ENCODE measurements around the gene PCDHB14. TPM values are rescaled to one million over a fixed set of nuclear protein-coding genes. Genes with fewer than 3 reads are reported as not detected.
A peak's percentile ranks its signal among the peaks of the same experiment; 100 is the strongest.
"Not testable (repeated sequence)": the region's sequence is repeated elsewhere in the genome, so short reads cannot be mapped to it uniquely, and the experiment has no call there.

The PCDHB14 gene
- total and polyA plus RNA-seq, 8 donors: 1.9 to 2.9 (median 2.4) TPM

DNA sequence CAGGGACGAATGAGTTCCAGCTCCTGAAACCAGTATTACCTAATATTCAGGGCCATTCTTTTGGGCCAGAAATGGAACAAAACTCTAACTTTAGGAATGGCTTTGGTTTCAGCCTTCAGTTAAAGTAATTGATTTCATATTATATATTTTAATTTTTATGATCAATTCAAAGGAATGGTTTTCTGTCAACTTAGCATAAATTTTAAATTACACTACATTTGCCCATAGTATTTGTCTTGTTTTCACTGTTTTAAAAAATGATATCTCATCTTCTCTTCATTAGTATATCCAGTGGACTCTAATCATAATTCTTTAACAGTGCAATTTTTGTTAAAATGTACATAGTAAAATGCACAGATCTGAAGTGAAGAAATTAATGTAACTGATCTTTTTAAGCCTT, 42.8 kb upstream of the PCDHB14 start:
- Histone ChIP-seq H3K27ac (no peak overlapping the region), H3K4me3 (no peak overlapping the region), H3K27me3 (peaks cover 0 to 17% (median 0%) of the 10 kb centered on the region in 4 donors), H3K4me1 (no peaks in the 10 kb centered on the region), H3K9me3 (peaks cover 0 to 4% (median 0%) of the 10 kb centered on the region in 4 donors), H3K36me3 (no peaks in the 10 kb centered on the region)
- FAIRE-seq: no peak
- TF ChIP-seq, protein P1, sequence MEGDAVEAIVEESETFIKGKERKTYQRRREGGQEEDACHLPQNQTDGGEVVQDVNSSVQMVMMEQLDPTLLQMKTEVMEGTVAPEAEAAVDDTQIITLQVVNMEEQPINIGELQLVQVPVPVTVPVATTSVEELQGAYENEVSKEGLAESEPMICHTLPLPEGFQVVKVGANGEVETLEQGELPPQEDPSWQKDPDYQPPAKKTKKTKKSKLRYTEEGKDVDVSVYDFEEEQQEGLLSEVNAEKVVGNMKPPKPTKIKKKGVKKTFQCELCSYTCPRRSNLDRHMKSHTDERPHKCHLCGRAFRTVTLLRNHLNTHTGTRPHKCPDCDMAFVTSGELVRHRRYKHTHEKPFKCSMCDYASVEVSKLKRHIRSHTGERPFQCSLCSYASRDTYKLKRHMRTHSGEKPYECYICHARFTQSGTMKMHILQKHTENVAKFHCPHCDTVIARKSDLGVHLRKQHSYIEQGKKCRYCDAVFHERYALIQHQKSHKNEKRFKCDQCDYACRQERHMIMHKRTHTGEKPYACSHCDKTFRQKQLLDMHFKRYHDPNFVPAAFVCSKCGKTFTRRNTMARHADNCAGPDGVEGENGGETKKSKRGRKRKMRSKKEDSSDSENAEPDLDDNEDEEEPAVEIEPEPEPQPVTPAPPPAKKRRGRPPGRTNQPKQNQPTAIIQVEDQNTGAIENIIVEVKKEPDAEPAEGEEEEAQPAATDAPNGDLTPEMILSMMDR (IDR thresholded peaks at IDR 0.05): no peak
- 20 to 31% methylated on average over 1 of the region's 1 CpG for WGBS, 2 donors
- no peak for DNase-seq
- no peak for ATAC-seq
- intact Hi-C loops (cut with DNase I): no loop called here

DNA sequence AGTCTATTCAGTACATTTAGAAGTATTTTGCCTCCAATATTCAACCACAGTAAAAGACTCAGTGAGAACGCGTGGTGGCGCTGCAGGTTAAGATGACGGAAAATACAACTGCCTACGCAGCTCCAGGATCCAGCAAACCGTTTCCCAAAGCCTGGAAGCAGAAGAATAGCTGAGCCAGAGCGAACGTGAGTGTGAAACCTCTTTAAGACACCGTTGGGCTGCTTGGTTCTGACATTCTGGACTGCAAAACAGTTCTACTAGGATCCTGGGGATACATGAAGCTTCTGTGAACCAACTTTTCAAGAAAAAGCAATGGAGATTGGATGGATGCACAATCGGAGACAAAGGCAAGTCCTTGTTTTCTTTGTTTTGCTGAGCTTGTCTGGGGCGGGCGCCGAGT, 40.9 kb upstream of the PCDHB14 start, which contains the start of gene PCDHB16:
Gene PCDHB16, plus strand, starts transcription at position 140 of the 400 bp plus-strand sequence. Its CDS starts 173 bp downstream, at position 313.
- Histone ChIP-seq H3K4me3 (peak within 1 kb of the TSS in 1 of 4 donors; percentile 14), H3K27me3 (peaks cover 0 to 2% (median 0%) of the 10 kb centered on the region in 4 donors), H3K9me3 (peaks cover 0 to 4% (median 0%) of the 10 kb centered on the region in 4 donors), H3K4me1 (no peaks in the 10 kb centered on the region), H3K36me3 (no peaks in the 10 kb centered on the region), H3K27ac (no peak within 1 kb of the TSS)
- DNase-seq: peak in 2 of 6 donors; percentile 25 to 30
- intact Hi-C loops (cut with DNase I): no loop called here
- ATAC-seq: peak in 3 of 4 donors; percentile 58 to 81 (median 59)
- no peak for FAIRE-seq
- 11 to 17% methylated on average over 13 of the region's 13 CpGs for WGBS, 2 donors
- TF ChIP-seq, protein P1 (IDR thresholded peaks at IDR 0.05): no peak

- DNase-seq, FAIRE-seq, ATAC-seq: not testable (repeated sequence)
Measured at GRCh38 chr5:141184117-141184855, 38.9 kb upstream of the PCDHB14 start.

DNA sequence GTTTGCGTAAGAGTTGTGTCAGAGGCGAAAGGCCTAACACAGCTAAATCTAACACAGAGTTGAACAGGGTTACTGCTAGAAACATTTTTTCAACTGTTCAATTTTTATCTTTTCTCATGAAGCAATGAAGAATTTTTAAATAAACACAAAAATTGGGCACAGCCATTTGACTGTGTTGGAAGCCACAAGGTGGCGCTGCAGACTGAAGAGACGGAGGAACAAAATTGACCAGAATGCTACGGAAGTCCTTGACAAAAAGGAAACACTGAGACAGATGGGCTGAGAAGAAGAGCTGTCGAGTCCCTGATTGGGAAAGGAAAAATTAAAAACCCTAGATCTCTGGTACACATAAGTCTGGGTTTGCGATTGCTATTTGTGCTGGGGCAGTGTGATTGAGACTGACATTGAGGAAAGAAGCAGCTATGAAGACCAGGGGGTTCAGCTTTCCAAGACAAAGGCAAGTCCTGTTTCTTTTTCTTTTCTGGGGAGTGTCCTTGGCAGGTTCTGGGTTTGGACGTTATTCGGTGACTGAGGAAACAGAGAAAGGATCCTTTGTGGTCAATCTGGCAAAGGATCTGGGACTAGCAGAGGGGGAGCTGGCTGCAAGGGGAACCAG, 36.1 kb upstream of the PCDHB14 start, which contains the start of gene PCDHB9:
Gene PCDHB9, plus strand, starts transcription at position 265 of the 616 bp plus-strand sequence. Its CDS starts 158 bp downstream, at position 423.
- 19 to 20% methylated on average over 8 to 9 of the region's 9 CpGs for WGBS, 2 donors
- TF ChIP-seq, protein P1 (IDR thresholded peaks at IDR 0.05): no peak
- peaks cover 0 to under 1% (median 0%) of the 10 kb centered on the region in 4 donors for H3K9me3 ChIP-seq
- H3K4me3 ChIP-seq: no peak within 1 kb of the TSS
- FAIRE-seq (no peak), ATAC-seq (peak in 1 of 4 donors; percentile 38), DNase-seq (no peak)
- no peaks in the 10 kb centered on the region for H3K36me3 ChIP-seq
- intact Hi-C loops (cut with DNase I): no loop called here
- no peak within 1 kb of the TSS for H3K27ac ChIP-seq
- no peaks in the 10 kb centered on the region for H3K27me3 ChIP-seq
- H3K4me1 ChIP-seq: no peaks in the 10 kb centered on the region

More at GRCh38 chr5:141184117-141184855, 38.9 kb upstream of the PCDHB14 start:
- intact Hi-C loops (cut with DNase I); H3K4me3 ChIP-seq; H3K9me3 ChIP-seq; H3K4me1 ChIP-seq; H3K27me3 ChIP-seq; H3K36me3 ChIP-seq; H3K27ac ChIP-seq: not testable (repeated sequence)
- WGBS, 2 donors: 24 to 43% methylated on average over 17 to 59 of the region's 69 CpGs

DNA sequence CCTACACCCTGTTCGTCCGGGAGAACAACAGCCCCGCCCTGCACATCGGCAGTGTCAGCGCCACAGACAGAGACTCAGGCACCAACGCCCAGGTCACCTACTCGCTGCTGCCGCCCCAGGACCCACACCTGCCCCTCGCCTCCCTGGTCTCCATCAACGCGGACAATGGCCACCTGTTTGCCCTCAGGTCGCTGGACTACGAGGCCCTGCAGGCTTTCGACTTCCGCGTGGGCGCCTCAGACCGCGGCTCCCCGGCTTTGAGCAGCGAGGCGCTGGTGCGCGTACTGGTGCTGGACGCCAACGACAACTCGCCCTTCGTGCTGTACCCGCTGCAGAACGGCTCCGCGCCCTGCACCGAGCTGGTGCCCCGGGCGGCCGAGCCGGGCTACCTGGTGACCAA, 34.5 kb upstream of the PCDHB14 start:
- H3K27ac ChIP-seq; DNase-seq; H3K4me3 ChIP-seq; H3K9me3 ChIP-seq; H3K4me1 ChIP-seq; FAIRE-seq; ATAC-seq; H3K27me3 ChIP-seq; intact Hi-C loops (cut with DNase I); H3K36me3 ChIP-seq: not testable (repeated sequence)
- WGBS, 2 donors: 33 to 40% methylated on average over 23 to 33 of the region's 37 CpGs

GRCh38 chr5:141189131-141189530, 34.0 kb upstream of the PCDHB14 start:
- not testable (repeated sequence) for FAIRE-seq, H3K27me3 ChIP-seq
- WGBS, 2 donors: 16 to 29% methylated on average over 13 to 35 of the region's 35 CpGs

More at GRCh38 chr5:141189131-141189530, 34.0 kb upstream of the PCDHB14 start:
- H3K36me3 ChIP-seq; H3K4me1 ChIP-seq; DNase-seq; ATAC-seq; H3K27ac ChIP-seq; H3K9me3 ChIP-seq; H3K4me3 ChIP-seq; intact Hi-C loops (cut with DNase I): not testable (repeated sequence)
